ENCODE data around the gene S100A5.

DNA sequence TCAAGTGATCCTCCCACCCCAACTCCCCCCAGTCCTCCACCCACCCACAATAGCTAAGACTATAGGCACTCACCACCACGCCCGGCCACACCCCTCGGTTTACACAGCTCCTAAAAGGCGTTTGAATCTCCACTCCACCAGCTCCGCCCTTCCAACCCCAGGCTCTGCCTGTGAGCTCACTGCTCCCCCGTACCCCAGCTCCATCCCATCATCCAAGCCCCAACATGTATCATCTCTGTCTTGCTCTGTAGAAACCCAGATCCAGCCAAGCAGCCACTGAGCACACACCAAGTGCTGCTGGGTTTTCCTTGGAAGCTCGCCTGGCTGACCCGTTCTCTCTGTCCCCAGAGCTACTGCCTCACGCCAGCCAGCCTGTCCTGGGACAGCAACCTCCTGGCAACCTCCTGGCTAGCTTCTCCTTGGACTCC, 36.9 kb upstream of the S100A5 start:
- TF ChIP-seq EP300 (IDR thresholded peaks at IDR 0.05) (no peak), CTCF (IDR thresholded peaks at IDR 0.05) (no peak)

Data from gastroesophageal sphincter (tissue), 3 donors.